AG04449 (cell line): ENCODE measurements around the gene CENPP.

Experiments used
- CTCF ChIA-PET: fragments of 350-600 bp; formaldehyde crosslinking; extraction: SDS; loops from one replicate; lab custom pipeline; 2021; ENCODE audit warnings: antibody characterized with exemption; lab: Yijun Ruan, JAX
- POLR2A ChIA-PET: fragments of 400-600, 350-600 bp; formaldehyde crosslinking; extraction: SDS; loops from one replicate; lab custom pipeline; 2020; ENCODE audit warnings: antibody characterized with exemption, inconsistent platforms; lab: Yijun Ruan, JAX
- DNase-seq: peaks from one replicate; pipeline ENCODE4 v3.0.0-alpha.2; 2010; ENCODE audit warnings: low read depth, low spot score
- H3K4me3 ChIP-seq: 2 replicates; pipeline ENCODE4 v1.5.1; 2011; ENCODE audit warnings: low read depth, mild to moderate bottlenecking, control low read depth, low read length
- CTCF ChIP-seq: IDR thresholded peaks from one replicate; pipeline ENCODE4 v1.5.1; 2011; ENCODE audit warnings: mild to moderate bottlenecking, moderate library complexity, low read length, control low read depth, inconsistent platforms; ENCODE audit not compliant: insufficient read depth; ENCODE audit errors: missing control alignments

The CENPP gene

GRCh38 chr9:92290785-92291429 lies 34.8 kb upstream of the CENPP start:
- H3K4me3 ChIP-seq: no peak overlapping the region
- POLR2A ChIA-PET: no interaction called here
- CTCF ChIA-PET: interaction anchor here (0.8 to 7.3 kb wide), 7 partner anchors 9 to 151 kb away, joined by 3 to 64 read pairs (median 4); no protein-coding TSS in a partner anchor

GRCh38 chr9:92291577-92291976 lies 34.2 kb upstream of the CENPP start:
- TF ChIP-seq CTCF: no peak
- DNase-seq: no peak
- peak overlapping the region; percentile 39 for H3K4me3 ChIP-seq
- POLR2A ChIA-PET: interaction anchor here (0.7 kb wide), 1 partner anchor 14 kb away, joined by 4 read pairs; no protein-coding TSS in a partner anchor
- CTCF ChIA-PET: interaction anchor here (0.7 to 7.3 kb wide), 10 partner anchors 10 to 342 kb away, joined by 3 to 64 read pairs (median 4); no protein-coding TSS in a partner anchor

More at GRCh38 chr9:92290785-92291429, 34.8 kb upstream of the CENPP start:
- no peak for TF ChIP-seq CTCF
- no peak for DNase-seq

DNA sequence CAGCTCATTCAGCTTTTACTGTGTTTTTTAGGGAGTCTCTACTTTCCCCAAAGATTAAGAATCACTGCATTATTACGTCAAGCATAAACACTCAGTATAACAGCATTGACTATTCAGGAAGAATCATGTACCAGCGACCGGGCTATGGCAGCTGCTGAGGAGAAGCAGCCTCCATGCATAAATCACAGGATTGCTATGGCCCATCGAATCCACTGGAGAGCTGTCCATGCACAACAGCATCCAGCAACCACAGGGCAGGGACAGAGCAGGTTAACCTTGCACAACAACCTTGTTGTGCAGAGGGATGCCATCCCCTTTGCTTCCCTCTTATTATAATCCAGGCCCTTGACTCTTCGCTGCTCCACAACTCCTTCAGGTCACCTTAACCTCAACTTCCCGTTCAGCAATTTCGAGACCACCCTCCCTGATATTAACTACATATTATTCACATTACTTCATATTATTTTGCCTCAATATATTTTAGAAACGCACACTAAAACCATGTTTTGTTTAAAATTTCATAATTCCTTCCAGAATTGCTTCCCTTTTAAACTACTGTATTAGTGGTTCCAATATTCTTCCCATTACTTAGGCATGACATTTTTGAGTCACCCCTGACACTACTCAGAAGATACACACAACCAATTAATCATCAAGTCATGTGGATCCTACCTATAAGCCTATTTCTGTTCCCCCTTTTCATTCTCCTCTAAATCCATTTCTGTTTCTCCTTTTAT lies 33.2 kb upstream of the CENPP start:
- peak overlapping the region; percentile 72 for H3K4me3 ChIP-seq
- TF ChIP-seq CTCF: no peak
- ChIA-PET POLR2A (interaction anchor here (1.3 kb wide), 1 partner anchor 33 kb away, joined by 3 read pairs; the partner anchor contains the start of gene CENPP), CTCF (interaction anchor here (0.7 to 7.3 kb wide), 6 partner anchors 31 to 342 kb away, joined by 3 to 64 read pairs (median 4); no protein-coding TSS in a partner anchor)
- DNase-seq: no peak

- peak overlapping the region; percentile 72 for H3K4me3 ChIP-seq
- no peak for TF ChIP-seq CTCF
- no peak for DNase-seq
- ChIA-PET POLR2A (interaction anchor here (1.3 kb wide), 1 partner anchor 33 kb away, joined by 3 read pairs; the partner anchor contains the start of gene CENPP), CTCF (interaction anchor here (7.3 kb wide), 1 partner anchor 153 kb away, joined by 64 read pairs; no protein-coding TSS in a partner anchor)
Measured at GRCh38 chr9:92293075-92293354, 32.7 kb upstream of the CENPP start.

DNA sequence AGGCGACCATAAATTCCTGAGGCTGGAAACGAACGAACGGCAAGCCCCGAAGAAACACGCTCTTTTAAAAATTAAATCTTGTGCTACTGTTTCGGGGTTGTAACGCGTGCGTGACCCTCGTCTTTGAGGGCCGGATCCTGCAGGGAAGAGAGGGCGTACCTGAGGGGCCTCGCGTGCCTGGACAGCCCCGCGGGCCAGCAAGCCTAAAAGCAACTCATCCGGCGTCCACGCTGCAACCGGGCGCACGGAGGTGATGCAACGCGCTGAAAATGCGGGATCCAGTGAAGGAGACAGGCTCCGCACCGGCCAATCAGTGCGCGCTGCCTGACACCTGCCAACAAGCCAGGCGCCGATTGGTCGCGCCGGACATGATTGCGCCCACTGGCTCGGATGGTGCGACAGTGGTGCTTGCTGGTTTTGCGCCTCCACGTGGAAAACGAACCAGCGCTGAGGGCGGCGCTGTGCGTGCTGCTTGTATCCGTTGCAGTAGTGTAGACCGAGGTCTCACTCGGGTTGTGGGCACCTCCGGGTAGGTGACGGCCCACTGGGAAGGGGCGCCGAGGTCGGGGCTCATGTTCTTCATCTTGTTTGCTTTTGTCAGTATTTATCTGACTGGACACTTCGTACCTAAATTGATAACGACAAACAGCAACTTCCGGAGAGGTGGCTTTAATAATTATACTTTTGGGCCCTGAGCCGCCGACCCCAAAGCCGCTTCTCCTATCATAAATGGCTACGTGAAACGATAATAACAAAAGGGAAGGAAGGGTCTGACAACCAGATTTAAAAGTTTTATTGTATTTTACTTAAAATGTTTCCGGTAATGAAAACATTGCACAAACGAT lies 32.1 kb upstream of the CENPP start, which contains the start of gene IARS1:
Gene IARS1, minus strand, starts transcription at position 246 of the 845 bp plus-strand sequence. CDS start 4,278 bp downstream, outside the sequence.
- peak within 1 kb of the TSS; percentile 72 for H3K4me3 ChIP-seq
- ChIA-PET POLR2A (no interaction called here), CTCF (interaction anchor here (1.9 to 7.3 kb wide), 3 partner anchors 15 to 154 kb away, joined by 4 to 64 read pairs (median 38); no protein-coding TSS in a partner anchor)
- peak; percentile 91 for DNase-seq
- peak; percentile 59 for TF ChIP-seq CTCF
